OCI-LY7 (cell line): ENCODE measurements around the gene FERMT3.

Source experiments
- CTCF ChIP-seq: fragments of 200-600 bp; sonication (generic); conservative IDR thresholded peaks from 2 replicates; pipeline ENCODE4 v1.5.1; 2014; ENCODE audit warnings: mild to moderate bottlenecking, antibody characterized with exemption, low read length, moderate library complexity, mixed read lengths
- EZH2phosphoT487 ChIP-seq: fragments of 200-600 bp; sonication (generic); IDR thresholded peaks from 2 replicates; pipeline ENCODE4 v1.6.1; 2018; ENCODE audit warnings: low read depth, borderline replicate concordance, mild to moderate bottlenecking, mixed run types, antibody characterized with exemption, low read length, moderate library complexity, mixed read lengths

GRCh38 chr11:64241491-64242374 is 35.2 kb downstream of the FERMT3 start:
- TF ChIP-seq CTCF (no peak), EZH2phosphoT487 (no peak)
